HEK293 (cell line): ENCODE measurements around the gene ZNF444.
A peak's percentile ranks its signal among the peaks of the same experiment; 100 is the strongest.

Source experiments
- CTCF ChIA-PET: fragments of 350-600 bp; formaldehyde crosslinking; extraction: SDS; loops from one replicate; lab custom pipeline; 2021; ENCODE audit warnings: antibody characterized with exemption; lab: Yijun Ruan, JAX
- POLR2A ChIA-PET: fragments of 300-600 bp; formaldehyde crosslinking; extraction: SDS; loops from one replicate; lab custom pipeline; 2020; ENCODE audit warnings: antibody characterized with exemption, inconsistent platforms; lab: Yijun Ruan, JAX
- H3K27ac ChIP-seq: fragments of 200-500 bp; sonication (Bioruptor generic); 2 replicates; pipeline ENCODE4 v1.5.1; 2014; ENCODE audit warnings: low read depth, low read length, control low read depth, inconsistent platforms; ENCODE audit errors: extremely low read depth
- H3K36me3 ChIP-seq, 2 experiments: fragments of 200-500 bp in 1 of 2; sonication (Bioruptor generic) in 1 of 2; 1 replicate in 1 of 2; 2 replicates in 1 of 2; pipeline ENCODE4 v1.5.1; 2014 to 2017; ENCODE audit warnings: inconsistent platforms in 2 of 2, low read length in 2 of 2; ENCODE audit not compliant: control insufficient read depth in 2 of 2, insufficient read depth in 1 of 2
- H3K4me1 ChIP-seq: fragments of 200-500 bp; sonication (Bioruptor generic); 2 replicates; pipeline ENCODE4 v1.5.1; 2014; ENCODE audit warnings: mild to moderate bottlenecking, low read length, inconsistent platforms; ENCODE audit not compliant: control insufficient read depth, insufficient read depth
- H3K4me3 ChIP-seq: 2 replicates; pipeline ENCODE4 v1.5.1; 2011; ENCODE audit warnings: low read depth, mild to moderate bottlenecking, control low read depth, low read length, moderate library complexity
- H3K9me3 ChIP-seq: fragments of 200-500 bp; sonication (Bioruptor generic); 2 replicates; pipeline ENCODE4 v1.5.1; 2014; ENCODE audit warnings: low read depth, low read length, inconsistent platforms; ENCODE audit not compliant: control insufficient read depth, insufficient read depth
- CTCF ChIP-seq: fragments of 450-650 bp; formaldehyde crosslinking; IDR thresholded peaks from 2 replicates; pipeline ENCODE4 v1.5.1; 2016; ENCODE audit warnings: missing biosample characterization, missing genetic modification characterization
- KLF8 ChIP-seq: fragments of 450-650 bp; formaldehyde crosslinking; IDR thresholded peaks from 2 replicates; pipeline ENCODE4 v1.5.1; 2016; ENCODE audit warnings: missing biosample characterization, missing genetic modification characterization
- PBX3 ChIP-seq: sonication (generic); formaldehyde crosslinking; IDR thresholded peaks from 2 replicates; pipeline ENCODE4 v1.8.1; 2022; ENCODE audit warnings: mild to moderate bottlenecking, moderate library complexity, missing genetic modification reagents
- PRDM1 ChIP-seq: fragments of 450-650 bp; formaldehyde crosslinking; IDR thresholded peaks from 2 replicates; pipeline ENCODE4; 2016; ENCODE audit warnings: missing biosample characterization, missing genetic modification characterization
- SP3 ChIP-seq: fragments of 450-650 bp; formaldehyde crosslinking; IDR thresholded peaks from 2 replicates; pipeline ENCODE4 v1.5.1; 2016; ENCODE audit warnings: missing biosample characterization, missing genetic modification characterization
- ZNF133 ChIP-seq: fragments of 450-650 bp; formaldehyde crosslinking; IDR thresholded peaks from 2 replicates; pipeline ENCODE4 v1.5.1; 2016; ENCODE audit warnings: missing biosample characterization, missing genetic modification characterization
- ZNF24 ChIP-seq: fragments of 450-650 bp; formaldehyde crosslinking; IDR thresholded peaks from 2 replicates; pipeline ENCODE4 v1.5.1; 2016; ENCODE audit warnings: missing biosample characterization, missing genetic modification characterization
- ZNF362 ChIP-seq: fragments of 450-650 bp; formaldehyde crosslinking; IDR thresholded peaks from 2 replicates; pipeline ENCODE4 v1.5.1; 2016; ENCODE audit warnings: missing biosample characterization, missing genetic modification characterization
- ZNF416 ChIP-seq: fragments of 450-650 bp; formaldehyde crosslinking; IDR thresholded peaks from 2 replicates; pipeline ENCODE4 v1.5.1; 2016; ENCODE audit warnings: missing biosample characterization, missing genetic modification characterization
- ZNF501 ChIP-seq: fragments of 450-650 bp; formaldehyde crosslinking; IDR thresholded peaks from 2 replicates; pipeline ENCODE4 v1.5.1; 2016; ENCODE audit warnings: missing biosample characterization, missing genetic modification characterization
- ZNF558 ChIP-seq: fragments of 450-650 bp; formaldehyde crosslinking; IDR thresholded peaks from 2 replicates; pipeline ENCODE4 v1.5.1; 2016; ENCODE audit warnings: missing biosample characterization, missing genetic modification characterization
- ZNF585B ChIP-seq: fragments of 450-650 bp; formaldehyde crosslinking; IDR thresholded peaks from 2 replicates; pipeline ENCODE4 v1.5.1; 2016; ENCODE audit warnings: missing biosample characterization, missing genetic modification characterization
- ZNF623 ChIP-seq: fragments of 450-650 bp; formaldehyde crosslinking; IDR thresholded peaks from 2 replicates; pipeline ENCODE4 v1.5.1; 2016; ENCODE audit warnings: missing biosample characterization, missing genetic modification characterization
- ZNF76 ChIP-seq: fragments of 450-650 bp; formaldehyde crosslinking; IDR thresholded peaks from 2 replicates; pipeline ENCODE4; 2016; ENCODE audit warnings: low read depth, missing biosample characterization, missing genetic modification characterization, borderline replicate concordance
- TF ChIP-seq, protein P1 (sequence below): fragments of 450-650 bp; formaldehyde crosslinking; IDR thresholded peaks from 2 replicates; pipeline ENCODE4 v1.5.1; 2016; ENCODE audit warnings: missing biosample characterization, missing genetic modification characterization
- TF ChIP-seq, protein P2 (sequence below): fragments of 450-650 bp; formaldehyde crosslinking; IDR thresholded peaks from 2 replicates; pipeline ENCODE4 v1.5.1; 2016; ENCODE audit warnings: missing biosample characterization, missing genetic modification characterization

The ZNF444 gene

GRCh38 chr19:56139847-56140582 is 1.1 kb upstream of the ZNF444 start (continued):
- TF ChIP-seq, protein P1, sequence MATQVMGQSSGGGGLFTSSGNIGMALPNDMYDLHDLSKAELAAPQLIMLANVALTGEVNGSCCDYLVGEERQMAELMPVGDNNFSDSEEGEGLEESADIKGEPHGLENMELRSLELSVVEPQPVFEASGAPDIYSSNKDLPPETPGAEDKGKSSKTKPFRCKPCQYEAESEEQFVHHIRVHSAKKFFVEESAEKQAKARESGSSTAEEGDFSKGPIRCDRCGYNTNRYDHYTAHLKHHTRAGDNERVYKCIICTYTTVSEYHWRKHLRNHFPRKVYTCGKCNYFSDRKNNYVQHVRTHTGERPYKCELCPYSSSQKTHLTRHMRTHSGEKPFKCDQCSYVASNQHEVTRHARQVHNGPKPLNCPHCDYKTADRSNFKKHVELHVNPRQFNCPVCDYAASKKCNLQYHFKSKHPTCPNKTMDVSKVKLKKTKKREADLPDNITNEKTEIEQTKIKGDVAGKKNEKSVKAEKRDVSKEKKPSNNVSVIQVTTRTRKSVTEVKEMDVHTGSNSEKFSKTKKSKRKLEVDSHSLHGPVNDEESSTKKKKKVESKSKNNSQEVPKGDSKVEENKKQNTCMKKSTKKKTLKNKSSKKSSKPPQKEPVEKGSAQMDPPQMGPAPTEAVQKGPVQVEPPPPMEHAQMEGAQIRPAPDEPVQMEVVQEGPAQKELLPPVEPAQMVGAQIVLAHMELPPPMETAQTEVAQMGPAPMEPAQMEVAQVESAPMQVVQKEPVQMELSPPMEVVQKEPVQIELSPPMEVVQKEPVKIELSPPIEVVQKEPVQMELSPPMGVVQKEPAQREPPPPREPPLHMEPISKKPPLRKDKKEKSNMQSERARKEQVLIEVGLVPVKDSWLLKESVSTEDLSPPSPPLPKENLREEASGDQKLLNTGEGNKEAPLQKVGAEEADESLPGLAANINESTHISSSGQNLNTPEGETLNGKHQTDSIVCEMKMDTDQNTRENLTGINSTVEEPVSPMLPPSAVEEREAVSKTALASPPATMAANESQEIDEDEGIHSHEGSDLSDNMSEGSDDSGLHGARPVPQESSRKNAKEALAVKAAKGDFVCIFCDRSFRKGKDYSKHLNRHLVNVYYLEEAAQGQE (tag by site-specific recombination): 0 out of 2 replicates have a peak, but pooled peaks have one; percentile 12

- Histone ChIP-seq H3K4me3 (peak overlapping the region; percentile 81), H3K36me3 (peaks cover 3 to 16% of the 10 kb centered on the region in 2 experiments; a peak in 2 of 3 replicates), H3K4me1 (peaks cover 12% of the 10 kb centered on the region), H3K9me3 (no peaks in the 10 kb centered on the region), H3K27ac (peak overlapping the region; percentile 53; the same call in 1 of the 2 replicates)
- POLR2A ChIA-PET: interaction anchor here (0.6 to 1.9 kb wide), 8 partner anchors 19 to 519 kb away, joined by 3 to 26 read pairs (median 4); partner anchors contain the start of genes U2AF2 and ZNF787
- CTCF ChIA-PET: interaction anchor here (0.6 to 2.4 kb wide), 4 partner anchors 14 to 65 kb away, joined by 3 to 8 read pairs (median 5); no protein-coding TSS in a partner anchor
- TF ChIP-seq ZNF558 (0 out of 2 replicates have a peak, but pooled peaks have one; percentile 18), SP3 (no peak)
These were observed 418 bp downstream of the ZNF444 start for GRCh38 chr19:56141417-56141993.

DNA sequence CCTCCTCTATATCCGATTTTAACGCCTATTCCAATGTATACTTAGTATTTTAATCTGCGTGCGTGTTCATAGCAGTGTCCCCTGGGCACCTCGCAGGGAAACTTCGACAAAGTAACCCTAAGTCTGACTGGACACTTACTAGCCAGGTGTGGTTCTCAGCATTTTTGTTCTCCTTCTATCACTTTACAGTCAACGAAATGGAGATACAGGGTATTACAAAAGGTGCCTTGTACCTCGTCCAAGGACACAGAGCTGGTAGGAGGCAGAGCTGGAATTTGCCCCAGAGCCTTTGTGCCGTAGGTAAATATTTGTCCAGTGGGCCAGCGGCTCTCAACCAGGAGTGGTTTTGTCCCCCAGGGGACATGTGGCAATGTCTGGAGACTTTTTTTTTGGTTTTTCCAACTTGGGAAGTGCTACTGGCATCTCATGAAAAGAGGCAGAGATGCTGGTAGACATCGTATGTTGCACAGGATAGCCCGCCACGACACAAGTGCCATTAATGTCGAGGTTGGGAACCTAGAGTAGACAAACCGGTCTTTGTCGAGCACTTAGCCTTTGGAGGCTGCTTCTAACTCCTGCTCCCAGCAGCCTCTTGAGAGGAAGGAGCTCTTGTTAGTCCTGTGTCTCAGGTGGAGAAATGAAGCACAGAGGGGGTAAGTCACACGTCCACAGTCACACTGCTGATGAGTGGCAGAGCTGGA is 1.1 kb downstream of the ZNF444 start:
- ChIA-PET POLR2A (interaction anchor here (0.6 to 1.9 kb wide), 3 partner anchors 21 to 1116 kb away, joined by 3 to 26 read pairs (median 4); partner anchors contain the start of gene ZNF787), CTCF (interaction anchor here (1.2 to 2.4 kb wide), 3 partner anchors 13 to 66 kb away, joined by 4 to 8 read pairs (median 6); no protein-coding TSS in a partner anchor)
- TF ChIP-seq ZNF76 (tag by site-specific recombination) (no peak), PRDM1 (tag by site-specific recombination) (no peak), ZNF585B (tag by site-specific recombination) (no peak), ZNF24 (tag by site-specific recombination) (no peak), ZNF133 (tag by site-specific recombination) (no peak), PBX3 (CRISPR knock-in tag) (no peak), ZNF416 (no peak), ZNF623 (tag by site-specific recombination) (no peak), ZNF501 (no peak), SP3 (no peak), KLF8 (tag by site-specific recombination) (no peak), ZNF362 (tag by site-specific recombination) (no peak), CTCF (no peak)
- TF ChIP-seq, protein P2, sequence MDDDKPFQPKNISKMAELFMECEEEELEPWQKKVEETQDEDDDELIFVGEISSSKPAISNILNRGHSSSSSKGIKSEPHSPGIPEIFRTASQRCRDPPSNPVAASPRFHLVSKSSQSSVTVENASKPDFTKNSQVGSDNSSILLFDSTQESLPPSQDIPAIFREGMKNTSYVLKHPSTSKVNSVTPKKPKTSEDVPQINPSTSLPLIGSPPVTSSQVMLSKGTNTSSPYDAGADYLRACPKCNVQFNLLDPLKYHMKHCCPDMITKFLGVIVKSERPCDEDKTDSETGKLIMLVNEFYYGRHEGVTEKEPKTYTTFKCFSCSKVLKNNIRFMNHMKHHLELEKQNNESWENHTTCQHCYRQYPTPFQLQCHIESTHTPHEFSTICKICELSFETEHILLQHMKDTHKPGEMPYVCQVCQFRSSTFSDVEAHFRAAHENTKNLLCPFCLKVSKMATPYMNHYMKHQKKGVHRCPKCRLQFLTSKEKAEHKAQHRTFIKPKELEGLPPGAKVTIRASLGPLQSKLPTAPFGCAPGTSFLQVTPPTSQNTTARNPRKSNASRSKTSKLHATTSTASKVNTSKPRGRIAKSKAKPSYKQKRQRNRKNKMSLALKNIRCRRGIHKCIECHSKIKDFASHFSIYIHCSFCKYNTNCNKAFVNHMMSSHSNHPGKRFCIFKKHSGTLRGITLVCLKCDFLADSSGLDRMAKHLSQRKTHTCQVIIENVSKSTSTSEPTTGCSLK: no peak
- Histone ChIP-seq H3K36me3 (peaks cover 4 to 22% of the 10 kb centered on the region in 2 experiments; a peak in 2 of 3 replicates), H3K4me1 (peaks cover 12% of the 10 kb centered on the region), H3K9me3 (no peaks in the 10 kb centered on the region), H3K27ac (peak overlapping the region; percentile 53; the same call in 1 of the 2 replicates), H3K4me3 (peak overlapping the region; percentile 81)
